GM04503 (cell line): ENCODE data around the gene DDX47.
"Not testable (repeated sequence)": the region's sequence is repeated elsewhere in the genome, so short reads cannot be mapped to it uniquely, and the experiment has no call there.

Experiments
- DNase-seq: peaks from one replicate; pipeline ENCODE4 v3.0.0-alpha.2; 2012; ENCODE audit warnings: low read depth

DDX47 gene

GRCh38 chr12:12796928-12797793, 16.0 kb upstream of the DDX47 start:
- DNase-seq: no peak

GRCh38 chr12:12797794-12798152, 15.4 kb upstream of the DDX47 start:
- no peak for DNase-seq

GRCh38 chr12:12798480-12798879, 14.7 kb upstream of the DDX47 start:
- no peak for DNase-seq

GRCh38 chr12:12799163-12799920, 13.8 kb upstream of the DDX47 start:
- no peak for DNase-seq

- DNase-seq: no peak
These were observed 12.6 kb upstream of the DDX47 start for GRCh38 chr12:12800406-12801180.

- not testable (repeated sequence) for DNase-seq
These were observed 11.5 kb upstream of the DDX47 start for GRCh38 chr12:12801656-12802055.

- DNase-seq: no peak
These were observed 10.0 kb upstream of the DDX47 start for GRCh38 chr12:12803186-12803585.

GRCh38 chr12:12804011-12804410, 9.1 kb upstream of the DDX47 start:
- DNase-seq: no peak

GRCh38 chr12:12804432-12804886, 8.7 kb upstream of the DDX47 start:
- peak; percentile 79 for DNase-seq

- DNase-seq: no peak
These were observed 6.2 kb upstream of the DDX47 start for GRCh38 chr12:12806784-12807516.

GRCh38 chr12:12807517-12807903, 5.6 kb upstream of the DDX47 start:
- not testable (repeated sequence) for DNase-seq

GRCh38 chr12:12807970-12808702, 5.0 kb upstream of the DDX47 start:
- no peak for DNase-seq

GRCh38 chr12:12810553-12811021, 2.6 kb upstream of the DDX47 start:
- DNase-seq: no peak

- DNase-seq: no peak
These were observed 1.8 kb upstream of the DDX47 start for GRCh38 chr12:12811343-12811742.

GRCh38 chr12:12812174-12812573, 972 bp upstream of the DDX47 start:
- no peak for DNase-seq

- no peak for DNase-seq
These were observed 477 bp upstream of the DDX47 start for GRCh38 chr12:12812618-12813119.

GRCh38 chr12:12817616-12818015, 4.5 kb downstream of the DDX47 start:
- DNase-seq: no peak

- no peak for DNase-seq
These were observed 5.6 kb downstream of the DDX47 start for GRCh38 chr12:12818701-12819100.

GRCh38 chr12:12819221-12819620, 6.1 kb downstream of the DDX47 start:
- DNase-seq: no peak

- peak; percentile 95 for DNase-seq
These were observed 6.7 kb downstream of the DDX47 start for GRCh38 chr12:12819752-12820311.
